VCaP (cell line): ENCODE measurements around the gene SLC17A5.
"Not testable (repeated sequence)": the region's sequence is repeated elsewhere in the genome, so short reads cannot be mapped to it uniquely, and the experiment has no call there.

Experiments used
- H3K27ac ChIP-seq: fragments of 450-650 bp; 2 replicates; pipeline ENCODE4 v1.5.1; 2017
- CTCF ChIP-seq: fragments of 450-650 bp; conservative IDR thresholded peaks from 2 replicates; pipeline ENCODE4 v1.5.1; 2017; ENCODE audit warnings: mild to moderate bottlenecking, moderate library complexity

Gene SLC17A5

DNA sequence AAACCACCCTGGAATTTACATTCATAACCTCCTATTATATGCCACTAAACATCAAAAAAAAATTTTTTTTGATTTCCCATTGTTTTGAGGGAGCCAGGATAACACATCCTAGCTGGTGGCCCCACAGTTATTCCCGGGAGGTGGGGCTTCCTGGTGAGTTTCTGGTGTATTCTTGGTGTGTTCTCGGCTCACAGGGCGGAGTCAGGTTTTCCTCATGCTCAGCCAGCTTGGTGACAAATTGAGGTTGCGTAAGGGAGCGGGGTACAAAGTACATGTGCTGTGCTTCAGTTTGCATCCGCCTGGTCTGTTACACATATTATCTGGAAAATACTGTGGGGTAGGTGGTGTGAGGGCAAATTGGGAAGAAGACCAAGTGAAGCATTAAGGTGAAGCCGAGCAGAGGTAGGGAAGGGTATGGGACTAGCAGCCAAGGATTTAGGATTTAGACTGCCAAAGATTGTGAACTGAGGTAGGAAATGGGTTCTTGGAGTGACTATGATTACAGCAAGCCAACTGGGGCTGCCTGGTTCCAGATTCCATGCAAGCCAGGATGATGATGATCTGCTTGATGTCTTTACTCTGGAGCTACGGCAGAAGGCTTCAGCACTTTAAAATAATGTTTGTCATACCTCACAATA lies 86.7 kb downstream of the SLC17A5 start:
- TF ChIP-seq CTCF = no peak
- no peak overlapping the region for H3K27ac ChIP-seq

GRCh38 chr6:73566486-73566871 lies 87.3 kb downstream of the SLC17A5 start:
- not testable (repeated sequence) for H3K27ac ChIP-seq

- no peak overlapping the region for H3K27ac ChIP-seq
- no peak for TF ChIP-seq CTCF
Observed at GRCh38 chr6:73565767-73566485, 87.9 kb downstream of the SLC17A5 start.

- no peak overlapping the region for H3K27ac ChIP-seq
- no peak for TF ChIP-seq CTCF
Observed at GRCh38 chr6:73564578-73565345, 89.0 kb downstream of the SLC17A5 start.

GRCh38 chr6:73562558-73562957 lies 91.2 kb downstream of the SLC17A5 start:
- H3K27ac ChIP-seq = no peak overlapping the region
- TF ChIP-seq CTCF = no peak

GRCh38 chr6:73560853-73561407 lies 92.9 kb downstream of the SLC17A5 start:
- TF ChIP-seq CTCF = no peak
- no peak overlapping the region for H3K27ac ChIP-seq

- H3K27ac ChIP-seq = no peak overlapping the region
- TF ChIP-seq CTCF = no peak
Observed at GRCh38 chr6:73560182-73560732, 93.5 kb downstream of the SLC17A5 start.

GRCh38 chr6:73559399-73559794 lies 94.4 kb downstream of the SLC17A5 start:
- H3K27ac ChIP-seq = not testable (repeated sequence)
